SW 1271 (cell line): ENCODE measurements around the gene PPFIBP1.
"Not testable (repeated sequence)": the region's sequence is repeated elsewhere in the genome, so short reads cannot be mapped to it uniquely, and the experiment has no call there.

Source experiments
- DNase-seq, 2 experiments: peaks; one replicate each; lab custom pipeline; 2025; lab: John Stamatoyannopoulos, UW

Gene PPFIBP1

GRCh38 chr12:27566626-27567025, 42.6 kb downstream of the PPFIBP1 start:
- DNase-seq: no peak

GRCh38 chr12:27571463-27571862, 47.5 kb downstream of the PPFIBP1 start:
- peak; percentile 26 for DNase-seq

DNA sequence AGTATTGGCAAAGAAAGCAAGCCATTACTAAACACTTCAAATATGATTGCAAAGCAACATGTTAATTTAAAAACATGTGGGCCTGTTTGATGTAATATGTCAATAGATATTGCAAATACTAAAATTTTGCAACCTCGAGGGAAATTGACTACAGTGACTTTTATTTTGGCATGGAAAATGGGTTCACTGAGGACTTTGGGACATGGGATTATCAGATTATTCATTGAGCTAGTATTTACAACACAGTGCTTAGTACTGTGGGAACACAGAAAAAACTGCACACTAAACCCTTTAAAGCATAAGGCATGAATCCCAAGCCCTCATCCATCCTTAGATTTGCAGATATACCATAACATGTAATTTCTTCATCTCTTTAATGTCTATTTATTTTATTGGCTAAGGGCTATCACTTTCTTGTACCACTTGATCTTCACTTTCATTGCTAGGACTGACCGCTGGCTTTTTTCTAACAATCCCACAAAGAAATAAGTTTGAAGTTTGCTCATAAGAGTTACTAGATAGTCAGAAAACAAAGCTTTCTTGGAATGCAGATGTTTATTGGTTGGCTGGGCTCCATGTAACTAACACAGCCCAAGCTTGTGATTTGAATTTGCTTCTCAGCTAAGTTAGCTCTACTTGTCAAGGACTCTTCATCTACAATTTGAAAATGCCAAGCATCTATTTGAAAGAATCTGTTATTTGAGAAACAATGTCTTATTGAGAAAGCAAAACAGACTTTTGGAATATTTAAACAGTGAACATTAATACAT, 48.7 kb downstream of the PPFIBP1 start:
- no peak for DNase-seq

- DNase-seq: peak; percentile 87 to 97
These were observed 50.0 kb downstream of the PPFIBP1 start for GRCh38 chr12:27573972-27574371.

DNA sequence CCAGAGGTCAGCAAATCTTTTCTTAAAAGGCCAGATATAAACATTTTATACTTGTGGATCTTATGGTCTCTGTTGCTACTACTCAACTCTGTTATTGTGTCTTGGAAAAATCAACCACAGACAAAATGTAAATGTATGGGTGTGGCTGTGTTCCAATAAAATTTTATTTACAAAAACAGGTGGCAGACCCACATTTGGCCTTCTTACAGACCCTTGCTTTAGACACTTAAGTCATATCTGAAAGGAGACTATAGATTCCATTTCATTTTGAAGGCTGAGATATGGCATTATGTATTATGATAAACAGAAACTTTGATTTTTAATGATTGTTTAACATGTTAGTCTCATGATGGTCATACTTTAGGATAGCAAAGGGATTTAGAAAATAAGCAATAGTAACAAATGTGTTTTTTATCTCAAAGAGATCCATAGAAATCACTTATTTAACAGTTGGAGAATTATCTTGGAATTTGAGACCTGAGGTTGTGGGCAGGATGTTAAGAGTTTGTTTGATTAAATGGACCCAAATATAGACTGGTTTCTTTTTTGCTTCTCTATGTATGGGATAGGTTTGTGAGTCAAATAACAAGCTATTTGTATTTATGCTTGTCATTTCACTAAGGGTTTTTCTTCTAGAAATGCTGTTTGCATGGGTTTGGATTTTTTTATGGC, 51.2 kb downstream of the PPFIBP1 start:
- DNase-seq: peak in 1 of 2 experiments; percentile 56

DNA sequence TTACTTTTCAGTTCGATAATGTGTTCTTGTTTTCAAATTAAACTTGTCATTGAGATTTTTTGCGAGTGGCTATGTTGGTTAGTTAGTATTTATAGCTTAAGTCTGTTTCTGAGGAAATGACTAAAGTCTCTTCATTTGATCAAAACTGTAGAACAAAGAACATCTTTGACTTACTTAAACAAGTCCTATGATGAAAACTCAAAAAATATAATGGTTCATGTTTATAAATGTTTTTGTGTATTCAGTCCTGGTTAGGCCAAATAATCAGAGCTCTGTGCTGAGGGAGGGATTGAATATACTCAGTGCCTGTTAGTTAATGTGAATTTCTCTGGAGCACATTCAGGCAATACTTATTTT, 51.7 kb downstream of the PPFIBP1 start:
- DNase-seq: no peak

DNA sequence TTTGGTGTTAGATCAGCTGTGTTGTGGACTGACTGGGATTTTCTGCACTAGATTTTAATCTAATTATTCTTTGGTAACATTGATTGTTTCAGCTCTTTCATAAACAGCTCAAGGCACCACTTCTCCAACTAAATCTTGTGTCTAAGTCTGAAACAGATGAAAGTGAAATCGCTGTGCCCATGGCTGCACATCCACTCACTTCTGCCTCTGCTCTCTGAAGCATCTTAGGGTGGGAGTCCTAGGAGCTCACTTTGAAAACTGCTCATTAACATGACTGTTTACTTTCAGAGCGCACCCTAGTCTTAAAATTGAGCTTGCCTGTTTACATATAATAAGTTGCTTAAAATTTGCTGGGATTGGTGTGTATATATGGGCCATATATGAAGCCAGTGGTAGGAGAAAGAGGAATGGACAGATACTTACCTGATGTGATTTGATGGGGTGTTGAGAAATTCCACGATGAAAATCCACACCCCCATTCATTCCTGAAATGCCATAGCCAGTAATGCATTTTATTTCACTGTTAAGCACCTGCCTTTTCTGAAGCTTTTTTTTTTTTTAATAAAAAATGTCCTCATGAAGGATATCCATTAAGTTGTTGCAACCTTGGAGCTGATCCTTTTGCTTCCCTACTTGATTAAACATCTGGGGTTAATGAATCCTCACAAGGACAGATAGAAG, 52.8 kb downstream of the PPFIBP1 start:
- no peak for DNase-seq

DNA sequence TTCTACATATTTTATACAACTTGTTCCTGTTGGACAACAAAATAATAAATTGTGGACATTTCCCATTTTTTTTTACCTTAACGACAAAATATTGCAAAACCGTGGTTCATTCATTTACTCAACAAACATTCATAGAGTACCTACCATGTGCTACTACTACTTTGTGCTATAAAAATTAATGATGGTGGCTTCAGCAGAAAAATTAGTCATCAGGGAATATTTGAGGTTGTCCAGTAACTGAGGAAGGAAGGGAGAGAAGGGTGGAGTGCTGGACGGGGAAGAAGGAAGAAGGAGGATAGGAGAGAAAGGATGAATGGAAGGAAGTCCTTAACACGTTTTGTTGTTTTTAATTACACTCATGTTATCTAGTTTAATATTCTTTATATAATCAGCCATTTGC, 53.7 kb downstream of the PPFIBP1 start:
- DNase-seq: no peak

- DNase-seq: no peak
These were observed 54.8 kb downstream of the PPFIBP1 start for GRCh38 chr12:27578689-27579372.

- no peak for DNase-seq
These were observed 56.7 kb downstream of the PPFIBP1 start for GRCh38 chr12:27580561-27581330.

DNA sequence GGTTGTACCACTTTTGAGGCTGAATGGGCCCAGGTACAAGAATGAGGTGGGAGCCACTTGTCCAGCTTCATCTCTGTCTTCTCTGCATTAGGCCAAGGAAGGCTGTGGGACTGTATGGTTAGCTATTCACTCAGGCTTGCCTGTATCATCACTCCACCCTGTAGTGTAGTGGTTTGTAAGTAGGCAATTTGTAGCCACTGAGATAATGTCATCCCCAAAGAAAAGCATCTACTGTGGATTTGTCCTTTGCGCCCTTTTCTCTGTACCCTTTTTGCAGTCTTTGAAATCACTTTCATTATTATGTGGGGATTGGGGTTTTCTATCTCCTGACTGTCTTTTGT, 57.3 kb downstream of the PPFIBP1 start:
- not testable (repeated sequence) for DNase-seq

DNA sequence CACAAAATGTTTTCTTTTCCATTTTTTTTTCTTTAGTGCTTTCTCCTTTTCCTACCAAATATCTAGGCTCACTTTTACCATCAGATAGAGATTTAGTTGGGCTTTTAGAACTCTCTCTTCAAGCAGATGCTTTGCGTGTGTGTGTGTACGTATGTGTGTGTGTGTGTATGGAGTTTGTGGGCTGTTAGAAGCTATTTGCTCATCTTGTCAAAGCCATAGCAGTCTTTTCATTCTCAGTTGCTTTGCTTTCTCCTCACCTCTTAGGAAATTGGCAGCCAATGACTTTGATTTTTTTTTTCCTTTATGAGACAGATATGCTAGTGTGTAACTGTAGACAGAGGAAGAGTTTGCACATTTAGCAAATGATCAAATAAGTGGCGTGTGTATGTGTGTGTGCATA, 57.8 kb downstream of the PPFIBP1 start:
- DNase-seq: not testable (repeated sequence)

DNA sequence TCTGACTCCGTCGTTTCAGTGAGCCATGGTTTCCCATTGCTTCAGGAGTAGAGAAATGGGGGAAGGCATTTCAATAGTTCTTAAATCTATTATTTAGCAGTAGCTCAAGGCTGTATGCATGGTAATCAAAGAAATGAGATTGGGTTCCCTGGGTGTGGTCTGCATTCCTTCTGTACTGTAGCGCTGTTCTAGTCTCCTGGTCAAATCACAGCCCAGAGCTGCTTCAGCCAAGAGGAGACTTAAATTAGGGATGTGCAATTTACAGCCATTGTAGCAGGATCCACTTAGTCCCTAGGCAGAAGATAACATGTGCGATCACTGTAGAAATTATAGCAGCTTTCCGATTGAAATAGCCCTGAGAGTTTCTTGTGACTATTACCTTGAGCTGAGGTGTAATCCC, 58.4 kb downstream of the PPFIBP1 start:
- DNase-seq: not testable (repeated sequence)

DNA sequence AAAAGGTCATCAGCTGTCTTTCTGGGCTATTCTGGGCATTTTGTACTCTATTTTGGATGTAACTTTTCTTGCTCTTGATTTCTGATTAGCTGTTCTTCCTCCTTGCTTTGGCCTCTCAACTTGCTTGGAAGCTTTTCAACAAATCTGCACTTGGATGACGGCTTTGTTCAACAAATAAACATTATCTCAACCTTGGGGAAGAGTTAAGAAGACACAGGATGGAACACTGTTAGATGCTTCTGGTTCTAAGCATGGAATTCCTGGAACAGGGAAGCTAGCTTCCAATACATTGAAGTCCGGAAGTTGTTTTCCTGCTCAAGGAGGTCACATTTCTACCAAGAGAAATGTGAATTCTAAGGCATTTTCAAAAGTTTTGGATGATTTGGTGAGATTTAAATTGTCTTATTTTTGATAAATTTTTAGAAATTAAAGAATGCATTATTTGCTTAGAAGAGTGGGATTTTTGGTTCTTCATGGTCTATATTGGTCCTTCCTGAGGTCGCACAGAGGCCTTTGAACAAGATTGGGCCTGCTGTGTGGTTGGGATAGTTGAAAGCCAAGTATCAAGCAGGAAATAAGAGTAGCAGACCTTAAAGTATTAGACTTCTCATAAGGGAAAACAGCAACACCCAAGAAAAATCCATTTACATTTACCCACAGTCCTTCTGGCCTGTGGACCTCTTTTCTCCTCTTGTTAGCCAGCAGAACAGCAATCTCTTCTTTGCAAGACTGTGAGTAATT, 59.2 kb downstream of the PPFIBP1 start:
- DNase-seq: no peak

DNA sequence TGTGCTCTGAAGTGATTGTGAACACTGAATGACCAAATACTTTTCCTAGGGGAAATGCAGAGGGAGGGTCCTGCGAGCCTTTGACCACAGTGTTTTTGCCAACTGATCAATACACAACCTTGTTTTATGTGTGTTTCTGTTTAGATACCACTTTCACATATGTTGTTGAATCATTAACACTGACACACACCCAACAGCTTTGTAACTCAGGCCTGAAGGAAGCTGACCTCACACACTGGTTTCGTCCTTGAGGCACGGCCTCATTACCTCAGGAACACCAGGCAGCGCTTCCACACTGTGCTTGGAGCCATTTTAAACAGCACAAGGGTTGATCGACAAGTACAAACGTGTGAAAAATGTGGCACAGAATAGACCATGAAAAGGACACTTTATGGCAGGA, 60.0 kb downstream of the PPFIBP1 start:
- no peak for DNase-seq

GRCh38 chr12:27585739-27586265, 61.8 kb downstream of the PPFIBP1 start:
- no peak for DNase-seq

DNA sequence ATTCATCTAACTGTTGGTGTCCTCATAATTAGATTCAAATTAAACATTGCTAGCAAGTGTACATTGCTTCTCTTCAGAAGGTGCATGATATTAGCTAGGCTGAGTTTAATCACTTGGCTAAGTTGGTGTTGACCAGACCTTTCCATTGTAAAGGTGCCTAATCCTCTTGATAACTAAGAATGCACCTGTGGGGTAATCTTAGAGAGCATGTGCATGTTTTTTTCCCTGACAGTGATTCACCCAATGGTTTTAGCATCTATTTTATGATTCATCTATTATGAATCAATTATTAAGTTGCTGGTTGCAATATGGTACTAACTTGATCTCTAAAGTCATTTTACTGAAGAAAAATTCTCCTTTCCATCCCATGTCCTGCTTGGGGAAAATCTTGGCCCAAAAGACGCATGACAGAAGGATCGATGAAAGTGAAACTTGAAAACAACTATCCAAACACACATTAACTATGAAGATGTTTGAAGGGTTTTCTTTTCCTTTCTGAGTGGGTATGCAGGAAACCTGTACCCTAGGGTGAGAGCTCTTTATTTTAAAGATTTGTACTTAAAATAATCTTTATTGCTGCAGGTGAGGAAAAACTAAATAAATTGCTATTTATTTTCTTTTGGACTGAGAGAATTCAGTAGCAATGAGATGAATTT, 64.2 kb downstream of the PPFIBP1 start:
- not testable (repeated sequence) for DNase-seq

DNA sequence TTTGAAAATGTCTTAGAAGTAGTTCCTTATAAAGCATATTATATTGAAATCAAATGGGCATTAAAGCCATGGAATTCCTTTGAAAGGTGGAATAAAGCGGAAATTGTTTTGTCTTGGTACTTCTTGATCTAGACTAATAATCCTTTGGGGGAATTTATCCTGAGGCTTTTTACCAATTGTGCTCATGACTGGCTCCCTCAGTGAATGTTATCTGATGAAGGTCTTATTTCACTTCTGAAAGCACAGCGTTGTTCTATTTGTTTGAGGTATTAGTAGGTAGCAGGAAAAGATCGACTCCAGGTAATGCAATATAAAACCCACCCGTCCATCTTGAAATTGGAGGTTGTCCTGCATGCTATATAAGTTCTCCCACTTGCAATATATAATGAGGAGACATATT, 64.8 kb downstream of the PPFIBP1 start:
- DNase-seq: no peak

GRCh38 chr12:27589419-27589818, 65.4 kb downstream of the PPFIBP1 start:
- DNase-seq: no peak

- DNase-seq: not testable (repeated sequence)
These were observed 67.7 kb downstream of the PPFIBP1 start for GRCh38 chr12:27591698-27592097.
